ENCODE data around the gene ADSL. TPM values are rescaled to one million over a fixed set of nuclear protein-coding genes. Genes with fewer than 3 reads are reported as not detected.

The ADSL gene
- total RNA-seq, 6 experiments from 2014 or later = 15.1 to 47.6 (median 24.9) TPM

- DNase-seq (peak in 1 of 3 donors; percentile 22), ATAC-seq (no peak)
- no peaks in the 10 kb centered on the region for H3K9me3 ChIP-seq
- H3K4me1 ChIP-seq = no peaks in the 10 kb centered on the region
- 96% methylated on average over 3 of the region's 3 CpGs for WGBS (ENCODE audit: insufficient coverage, low coverage, low lambda C conversion rate, missing lambda C conversion rate)
- H3K27ac ChIP-seq = no peak overlapping the region
- intact Hi-C loops (cut with DNase I) = no loop called here
- H3K4me3 ChIP-seq = no peak overlapping the region
- peaks cover 3 to 49% (median 8%) of the 10 kb centered on the region in 4 donors for H3K36me3 ChIP-seq
- H3K27me3 ChIP-seq = no peaks in the 10 kb centered on the region
- no peak for TF ChIP-seq POLR2A (IDR thresholded peaks at IDR 0.05)
- TF ChIP-seq, protein P1, sequence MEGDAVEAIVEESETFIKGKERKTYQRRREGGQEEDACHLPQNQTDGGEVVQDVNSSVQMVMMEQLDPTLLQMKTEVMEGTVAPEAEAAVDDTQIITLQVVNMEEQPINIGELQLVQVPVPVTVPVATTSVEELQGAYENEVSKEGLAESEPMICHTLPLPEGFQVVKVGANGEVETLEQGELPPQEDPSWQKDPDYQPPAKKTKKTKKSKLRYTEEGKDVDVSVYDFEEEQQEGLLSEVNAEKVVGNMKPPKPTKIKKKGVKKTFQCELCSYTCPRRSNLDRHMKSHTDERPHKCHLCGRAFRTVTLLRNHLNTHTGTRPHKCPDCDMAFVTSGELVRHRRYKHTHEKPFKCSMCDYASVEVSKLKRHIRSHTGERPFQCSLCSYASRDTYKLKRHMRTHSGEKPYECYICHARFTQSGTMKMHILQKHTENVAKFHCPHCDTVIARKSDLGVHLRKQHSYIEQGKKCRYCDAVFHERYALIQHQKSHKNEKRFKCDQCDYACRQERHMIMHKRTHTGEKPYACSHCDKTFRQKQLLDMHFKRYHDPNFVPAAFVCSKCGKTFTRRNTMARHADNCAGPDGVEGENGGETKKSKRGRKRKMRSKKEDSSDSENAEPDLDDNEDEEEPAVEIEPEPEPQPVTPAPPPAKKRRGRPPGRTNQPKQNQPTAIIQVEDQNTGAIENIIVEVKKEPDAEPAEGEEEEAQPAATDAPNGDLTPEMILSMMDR (IDR thresholded peaks at IDR 0.05) = no peak
These were observed 56.8 kb downstream of the ADSL start for GRCh38 chr22:40403141-40403540.

DNA sequence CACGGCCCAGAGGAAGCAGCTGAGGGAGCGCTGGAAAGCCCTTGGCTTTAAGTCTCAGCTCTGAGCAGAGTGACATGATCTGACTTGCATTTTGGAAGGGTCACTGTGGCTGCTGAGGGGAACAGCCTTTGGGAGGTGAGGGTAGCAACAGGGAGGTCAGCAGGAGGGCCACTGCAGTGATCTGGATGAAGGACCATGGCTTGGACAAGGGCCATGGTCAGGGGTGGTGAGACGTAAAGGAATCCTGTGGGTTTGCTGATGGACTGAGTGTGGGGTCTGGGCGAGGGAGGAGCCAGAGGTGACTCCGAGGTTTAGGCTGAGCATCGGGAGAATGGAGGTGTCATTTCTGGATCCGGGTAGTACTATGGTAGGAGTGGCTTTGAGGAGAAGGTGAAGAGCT lies 57.4 kb downstream of the ADSL start:
- no peaks in the 10 kb centered on the region for H3K4me1 ChIP-seq
- H3K27me3 ChIP-seq = no peaks in the 10 kb centered on the region
- no peaks in the 10 kb centered on the region for H3K9me3 ChIP-seq
- TF ChIP-seq, protein P1 (IDR thresholded peaks at IDR 0.05) = no peak
- no peak for TF ChIP-seq POLR2A (IDR thresholded peaks at IDR 0.05)
- WGBS (ENCODE audit: insufficient coverage, low coverage, low lambda C conversion rate, missing lambda C conversion rate) = 95% methylated on average over 6 of the region's 7 CpGs
- H3K27ac ChIP-seq = no peak overlapping the region
- ATAC-seq (no peak), DNase-seq (peak in 1 of 3 donors; percentile 32)
- H3K4me3 ChIP-seq = no peak overlapping the region
- H3K36me3 ChIP-seq = peaks cover 3 to 49% (median 8%) of the 10 kb centered on the region in 4 donors
- intact Hi-C loops (cut with DNase I) = no loop called here

DNA sequence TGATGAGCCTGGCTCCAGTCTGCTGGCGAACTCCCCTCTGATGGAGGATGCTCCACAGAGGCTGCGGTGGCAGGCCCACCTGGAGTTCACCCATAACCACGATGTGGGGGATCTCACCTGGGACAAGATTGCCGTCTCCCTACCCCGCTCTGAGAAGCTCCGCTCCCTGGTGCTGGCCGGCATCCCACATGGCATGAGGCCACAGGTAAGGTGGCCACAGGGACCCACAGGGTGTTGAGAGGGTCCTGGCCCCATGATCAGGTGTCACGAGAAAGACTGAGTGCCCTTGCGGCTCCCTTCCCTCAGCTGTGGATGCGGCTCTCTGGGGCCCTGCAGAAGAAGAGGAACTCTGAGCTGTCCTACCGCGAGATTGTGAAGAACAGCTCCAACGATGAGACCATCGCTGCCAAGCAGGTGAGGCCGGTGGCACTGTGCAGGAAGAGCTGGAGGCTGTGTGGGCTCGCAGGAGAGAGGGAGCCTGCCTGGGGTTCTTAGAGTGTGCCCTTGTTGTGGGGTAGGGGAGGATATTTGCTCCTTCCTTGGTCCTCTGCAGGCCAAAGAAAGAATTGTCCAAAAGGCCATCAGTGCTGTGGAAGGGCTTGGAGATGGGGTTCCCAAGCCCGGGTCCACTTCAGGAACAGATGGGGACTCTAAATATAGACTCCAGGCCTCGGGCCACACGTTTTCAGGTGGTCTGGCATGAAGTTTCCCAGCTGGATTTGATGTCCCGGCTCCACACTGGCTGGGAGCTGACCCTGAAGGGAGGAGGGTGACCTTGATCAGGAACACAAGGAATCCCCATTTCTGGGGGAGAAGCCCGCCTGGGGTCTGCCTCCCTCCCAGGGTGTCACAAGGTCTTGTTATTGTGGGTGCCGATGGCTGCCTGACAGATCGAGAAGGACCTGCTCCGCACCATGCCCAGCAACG lies 58.2 kb downstream of the ADSL start:
- peak in 1 of 3 donors; percentile 23 for DNase-seq
- intact Hi-C loops (cut with DNase I) = no loop called here
- H3K36me3 ChIP-seq = peaks cover 3 to 56% (median 8%) of the 10 kb centered on the region in 4 donors
- no peaks in the 10 kb centered on the region for H3K4me1 ChIP-seq
- H3K27me3 ChIP-seq = no peaks in the 10 kb centered on the region
- WGBS (ENCODE audit: insufficient coverage, low coverage, low lambda C conversion rate, missing lambda C conversion rate) = 88% methylated on average over 6 of the region's 25 CpGs
- TF ChIP-seq POLR2A (IDR thresholded peaks at IDR 0.05) = no peak
- TF ChIP-seq, protein P1 (IDR thresholded peaks at IDR 0.05) = no peak
- H3K4me3 ChIP-seq = no peak overlapping the region
- H3K9me3 ChIP-seq = no peaks in the 10 kb centered on the region
- no peak overlapping the region for H3K27ac ChIP-seq
- ATAC-seq = no peak

- TF ChIP-seq POLR2A (IDR thresholded peaks at IDR 0.05) = no peak
- TF ChIP-seq, protein P1 (IDR thresholded peaks at IDR 0.05) = no peak
- no CpG with 5 or more reads among the region's 28 CpGs for WGBS (ENCODE audit: insufficient coverage, low coverage, low lambda C conversion rate, missing lambda C conversion rate)
- Histone ChIP-seq H3K4me1 (peaks cover 0 to 3% (median 0%) of the 10 kb centered on the region in 4 donors), H3K36me3 (peaks cover 3 to 61% (median 11%) of the 10 kb centered on the region in 4 donors), H3K27me3 (no peaks in the 10 kb centered on the region), H3K4me3 (no peak overlapping the region), H3K9me3 (no peaks in the 10 kb centered on the region), H3K27ac (no peak overlapping the region)
- DNase-seq (peak in 1 of 3 donors; percentile 41), ATAC-seq (no peak)
- intact Hi-C loops (cut with DNase I) = no loop called here
These were observed 59.1 kb downstream of the ADSL start for GRCh38 chr22:40405178-40406062.

All from right lobe of liver (tissue), 6 donors.